Central memory CD8-positive, alpha-beta T cell (primary cell): ENCODE results near the gene EREG.

Experiments used
- ATAC-seq: fragments of 150-1000 bp; cut with Tn5 transposase; replicated peaks from 2 replicates; pipeline ENCODE4 v1.10.0; 2022; ENCODE audit warnings: mild to moderate bottlenecking, moderate FRiP score, moderate number of reproducible peaks; ENCODE audit not compliant: poor library complexity, severe bottlenecking; ENCODE audit errors: extremely low read depth
- DNase-seq, 2 donors: peaks; one replicate each; pipeline ENCODE4 v3.0.0; 2021; ENCODE audit warnings: low spot score in 2 of 2
- H3K27ac Mint-ChIP-seq: one replicate; pipeline ENCODE4 v1.8.0; 2022; ENCODE audit warnings: low read depth, mild to moderate bottlenecking, moderate library complexity, mixed read lengths
- H3K27me3 Mint-ChIP-seq: one replicate; pipeline ENCODE4 v1.8.0; 2022; ENCODE audit warnings: mixed read lengths
- H3K36me3 Mint-ChIP-seq: one replicate; pipeline ENCODE4 v1.8.0; 2022; ENCODE audit warnings: mild to moderate bottlenecking, moderate library complexity, mixed read lengths; ENCODE audit not compliant: insufficient read depth
- H3K4me1 Mint-ChIP-seq: one replicate; pipeline ENCODE4 v1.8.0; 2022; ENCODE audit warnings: mixed read lengths
- H3K4me3 Mint-ChIP-seq: one replicate; pipeline ENCODE4 v1.8.0; 2022; ENCODE audit warnings: mild to moderate bottlenecking, moderate library complexity, mixed read lengths
- H3K9me3 Mint-ChIP-seq: one replicate; pipeline ENCODE4 v1.8.0; 2022; ENCODE audit warnings: mixed read lengths

The EREG gene

GRCh38 chr4:74364652-74365491 is at the start of gene EREG:
Gene EREG, plus strand, starts transcription at chr4:74365145. Its CDS starts 164 bp downstream, at chr4:74365309.
- ATAC-seq, result peak; percentile 28
- Mint-ChIP-seq H3K27me3 (peaks cover 75% of the 10 kb centered on the region), H3K27ac (no peak within 1 kb of the TSS), H3K4me3 (peak within 1 kb of the TSS; percentile 55), H3K4me1 (peaks cover 14% of the 10 kb centered on the region), H3K36me3 (no peaks in the 10 kb centered on the region), H3K9me3 (no peaks in the 10 kb centered on the region)
- DNase-seq, result no peak

DNA sequence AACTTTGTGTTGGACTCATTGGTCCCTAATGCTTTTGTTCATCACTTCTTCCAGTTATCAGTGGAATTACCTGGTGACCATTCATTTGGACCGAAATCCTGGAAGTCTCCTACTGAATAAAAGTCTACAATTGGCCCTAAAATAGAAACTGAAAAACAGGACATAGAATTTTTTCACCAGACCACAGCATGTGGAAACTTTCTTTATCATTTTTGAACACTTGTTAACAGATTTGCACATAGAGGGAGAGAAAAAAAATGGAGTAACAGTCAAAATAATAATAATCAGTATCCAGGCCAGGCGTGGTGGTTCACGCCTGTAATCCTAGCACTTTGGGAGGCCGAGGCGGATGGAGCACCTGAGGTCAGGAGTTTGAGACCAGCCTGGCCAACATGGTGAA is 49.6 kb upstream of the EREG start:
- H3K9me3 Mint-ChIP-seq, result no peaks in the 10 kb centered on the region
- H3K4me3 Mint-ChIP-seq, result no peak overlapping the region
- no peaks in the 10 kb centered on the region for H3K4me1 Mint-ChIP-seq
- H3K27me3 Mint-ChIP-seq, result peaks cover 22% of the 10 kb centered on the region
- no peak for ATAC-seq
- peaks cover 2% of the 10 kb centered on the region for H3K36me3 Mint-ChIP-seq
- no peak overlapping the region for H3K27ac Mint-ChIP-seq
- no peak for DNase-seq

GRCh38 chr4:74316397-74316796 is 48.5 kb upstream of the EREG start:
- Mint-ChIP-seq H3K36me3 (peaks cover 2% of the 10 kb centered on the region), H3K4me1 (peaks cover 6% of the 10 kb centered on the region)
- ATAC-seq, result no peak

DNA sequence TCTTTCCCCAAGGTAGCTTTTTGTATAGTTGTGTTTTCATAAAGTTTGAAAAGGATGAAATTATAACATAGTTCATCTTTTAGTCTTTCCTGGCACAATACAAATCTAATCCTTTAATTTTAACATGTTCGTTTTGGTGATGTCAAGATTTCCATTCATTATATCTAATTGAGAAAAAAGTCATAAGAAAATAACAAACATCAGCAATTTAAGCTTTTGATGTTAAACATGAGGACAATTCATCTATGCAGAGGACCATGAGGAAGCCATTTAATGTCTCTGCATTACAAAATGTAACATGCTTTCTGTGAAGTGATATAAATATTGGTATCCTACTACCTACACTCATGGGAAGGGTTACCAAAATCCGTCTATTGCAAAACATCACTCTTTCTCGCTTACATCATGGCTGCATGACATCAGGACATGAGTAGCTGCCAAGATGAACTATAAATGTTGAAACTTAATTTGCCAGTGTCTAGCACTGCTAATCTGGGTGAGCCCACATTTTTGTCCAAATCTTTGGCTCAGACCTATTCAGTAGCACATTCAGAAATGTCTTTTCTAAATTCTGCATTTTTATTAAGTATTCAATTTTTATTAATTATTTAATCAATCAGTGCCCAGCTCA is 47.2 kb upstream of the EREG start:
- DNase-seq, result no peak
- no peak overlapping the region for H3K27ac Mint-ChIP-seq
- H3K4me1 Mint-ChIP-seq, result peaks cover 6% of the 10 kb centered on the region

More at GRCh38 chr4:74316397-74316796, 48.5 kb upstream of the EREG start:
- peaks cover 33% of the 10 kb centered on the region for H3K27me3 Mint-ChIP-seq
- no peak overlapping the region for H3K27ac Mint-ChIP-seq
- no peak for DNase-seq
- H3K4me3 Mint-ChIP-seq, result no peak overlapping the region
- no peaks in the 10 kb centered on the region for H3K9me3 Mint-ChIP-seq

GRCh38 chr4:74318276-74318675 is 46.7 kb upstream of the EREG start:
- Mint-ChIP-seq H3K27ac (no peak overlapping the region), H3K4me1 (peaks cover 6% of the 10 kb centered on the region), H3K27me3 (peaks cover 51% of the 10 kb centered on the region), H3K4me3 (no peak overlapping the region), H3K9me3 (no peaks in the 10 kb centered on the region), H3K36me3 (peaks cover 2% of the 10 kb centered on the region)
- no peak for DNase-seq
- no peak for ATAC-seq

More for the DNA sequence above, 47.2 kb upstream of the EREG start:
- H3K4me3 Mint-ChIP-seq, result no peak overlapping the region
- peaks cover 46% of the 10 kb centered on the region for H3K27me3 Mint-ChIP-seq
- ATAC-seq, result no peak
- H3K36me3 Mint-ChIP-seq, result peaks cover 2% of the 10 kb centered on the region
- no peaks in the 10 kb centered on the region for H3K9me3 Mint-ChIP-seq

GRCh38 chr4:74319470-74319869 is 45.5 kb upstream of the EREG start:
- DNase-seq, result no peak
- no peak overlapping the region for H3K4me3 Mint-ChIP-seq
- no peaks in the 10 kb centered on the region for H3K9me3 Mint-ChIP-seq
- ATAC-seq, result no peak
- peaks cover 2% of the 10 kb centered on the region for H3K36me3 Mint-ChIP-seq
- peaks cover 6% of the 10 kb centered on the region for H3K4me1 Mint-ChIP-seq
- H3K27ac Mint-ChIP-seq, result no peak overlapping the region
- peaks cover 59% of the 10 kb centered on the region for H3K27me3 Mint-ChIP-seq

GRCh38 chr4:74320559-74321118 is 44.3 kb upstream of the EREG start:
- ATAC-seq (no peak), DNase-seq (no peak)
- peaks cover 52% of the 10 kb centered on the region for H3K27me3 Mint-ChIP-seq
- H3K4me3 Mint-ChIP-seq, result no peak overlapping the region
- H3K36me3 Mint-ChIP-seq, result peaks cover 2% of the 10 kb centered on the region
- H3K9me3 Mint-ChIP-seq, result no peaks in the 10 kb centered on the region
- H3K27ac Mint-ChIP-seq, result no peak overlapping the region
- H3K4me1 Mint-ChIP-seq, result peaks cover 6% of the 10 kb centered on the region

- H3K9me3 Mint-ChIP-seq, result no peaks in the 10 kb centered on the region
These were observed 42.6 kb upstream of the EREG start for GRCh38 chr4:74322301-74322700.

DNA sequence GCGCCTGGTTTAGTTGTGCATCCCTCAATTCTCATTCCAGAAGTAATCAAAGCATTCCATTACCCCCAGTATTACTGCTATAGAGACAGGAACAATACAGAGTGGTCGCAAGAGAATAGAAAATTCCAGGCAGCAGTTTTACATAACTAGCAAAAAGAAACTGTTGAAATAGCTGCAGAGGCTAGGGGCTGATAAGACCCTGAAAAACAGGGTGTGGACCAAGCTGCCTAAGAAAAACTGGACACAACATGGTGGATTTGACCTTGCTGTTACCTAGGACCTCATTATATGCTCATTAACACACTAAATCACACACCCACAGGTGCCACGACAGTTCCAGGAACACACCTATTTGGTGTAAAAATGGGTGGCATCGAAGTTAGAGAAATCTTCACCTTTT is 41.3 kb upstream of the EREG start:
- Mint-ChIP-seq H3K27ac (no peak overlapping the region), H3K36me3 (no peaks in the 10 kb centered on the region), H3K4me1 (peaks cover 6% of the 10 kb centered on the region), H3K9me3 (no peaks in the 10 kb centered on the region), H3K4me3 (no peak overlapping the region), H3K27me3 (peaks cover 61% of the 10 kb centered on the region)
- ATAC-seq, result no peak
- DNase-seq, result no peak

More at GRCh38 chr4:74322301-74322700, 42.6 kb upstream of the EREG start:
- Mint-ChIP-seq H3K4me1 (peaks cover 6% of the 10 kb centered on the region), H3K4me3 (no peak overlapping the region), H3K36me3 (no peaks in the 10 kb centered on the region), H3K27ac (no peak overlapping the region), H3K27me3 (peaks cover 51% of the 10 kb centered on the region)
- DNase-seq, result no peak
- ATAC-seq, result no peak

DNA sequence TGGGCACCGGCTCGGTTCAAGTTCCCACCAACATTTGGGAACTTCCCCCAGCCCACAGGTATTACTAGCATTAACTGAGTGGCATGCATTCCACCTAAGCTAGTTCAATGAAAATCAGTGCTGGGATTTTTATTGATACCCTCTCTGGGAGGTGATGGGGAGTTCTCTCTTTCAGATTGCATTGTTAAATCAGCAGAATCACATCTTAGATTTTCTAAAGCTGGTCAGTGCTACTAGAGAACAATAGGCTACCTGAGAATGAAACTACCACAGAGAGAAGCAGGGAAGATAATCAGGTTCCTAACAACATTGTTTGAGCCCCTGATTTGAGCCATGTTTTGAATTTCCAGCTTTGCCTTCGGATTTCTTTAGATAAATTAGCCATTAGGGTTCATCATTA is 40.7 kb upstream of the EREG start:
- no peaks in the 10 kb centered on the region for H3K36me3 Mint-ChIP-seq
- H3K4me1 Mint-ChIP-seq, result peaks cover 6% of the 10 kb centered on the region
- H3K4me3 Mint-ChIP-seq, result no peak overlapping the region
- H3K27me3 Mint-ChIP-seq, result peaks cover 67% of the 10 kb centered on the region
- no peak overlapping the region for H3K27ac Mint-ChIP-seq
- no peaks in the 10 kb centered on the region for H3K9me3 Mint-ChIP-seq
- no peak for DNase-seq
- no peak for ATAC-seq

DNA sequence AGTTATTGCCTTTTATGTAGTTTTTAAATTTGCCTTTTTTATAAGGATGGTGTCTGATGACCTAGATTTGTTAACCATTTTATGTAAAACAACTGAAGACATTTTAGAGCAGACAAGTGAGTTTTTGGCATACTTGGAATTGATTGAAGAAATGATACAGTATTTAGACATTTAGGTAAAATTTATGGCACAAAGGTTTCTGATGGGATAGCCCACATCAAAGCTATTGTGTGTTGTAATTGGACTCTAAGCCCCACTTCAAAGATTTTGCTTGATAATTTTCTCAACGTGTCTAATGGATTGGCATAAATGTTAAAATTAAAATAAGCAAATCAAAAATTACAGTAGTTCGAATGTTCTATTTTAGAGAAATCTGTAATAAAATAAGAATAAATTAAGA is 39.1 kb upstream of the EREG start:
- DNase-seq (no peak), ATAC-seq (no peak)
- Mint-ChIP-seq H3K27ac (no peak overlapping the region), H3K9me3 (no peaks in the 10 kb centered on the region), H3K4me1 (peaks cover 1% of the 10 kb centered on the region), H3K36me3 (no peaks in the 10 kb centered on the region), H3K4me3 (no peak overlapping the region), H3K27me3 (peaks cover 67% of the 10 kb centered on the region)

- Mint-ChIP-seq H3K4me3 (no peak overlapping the region), H3K9me3 (no peaks in the 10 kb centered on the region), H3K27ac (no peak overlapping the region), H3K36me3 (no peaks in the 10 kb centered on the region), H3K27me3 (peaks cover 56% of the 10 kb centered on the region), H3K4me1 (no peaks in the 10 kb centered on the region)
- ATAC-seq (no peak), DNase-seq (no peak)
These were observed 37.2 kb upstream of the EREG start for GRCh38 chr4:74327762-74328161.

GRCh38 chr4:74328501-74328900 is 36.4 kb upstream of the EREG start:
- Mint-ChIP-seq H3K36me3 (no peaks in the 10 kb centered on the region), H3K9me3 (no peaks in the 10 kb centered on the region), H3K27me3 (peaks cover 49% of the 10 kb centered on the region), H3K4me3 (no peak overlapping the region), H3K27ac (no peak overlapping the region), H3K4me1 (no peaks in the 10 kb centered on the region)
- DNase-seq (no peak), ATAC-seq (no peak)
